ENCODE results near the gene PIK3C2G.

The PIK3C2G gene

DNA sequence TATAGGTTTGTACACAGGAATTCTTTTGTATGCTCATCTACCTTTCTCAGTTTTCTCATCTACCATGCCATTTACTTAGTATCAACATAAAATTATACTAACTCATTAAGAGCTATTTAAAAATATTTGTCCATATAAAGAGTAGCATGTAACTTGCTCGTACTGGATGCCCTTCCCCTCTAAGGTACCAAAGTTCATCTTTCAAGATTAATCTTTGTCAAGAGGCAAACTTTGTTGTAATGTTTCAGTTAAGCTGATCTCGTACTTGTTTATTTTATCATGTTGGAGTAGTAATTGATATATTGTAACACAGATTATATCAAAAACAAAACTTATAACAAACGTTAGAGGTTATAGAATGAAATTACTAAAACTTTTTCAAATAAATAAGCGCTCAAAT, 128.5 kb downstream of the PIK3C2G start:
- no peak overlapping the region for H3K4me3 ChIP-seq (ENCODE audit: low read length)
- no peaks in the 10 kb centered on the region for H3K9me3 ChIP-seq (ENCODE audit: insufficient read depth, low read depth, low read length)
- no peaks in the 10 kb centered on the region for H3K36me3 ChIP-seq (ENCODE audit: insufficient read depth, low read depth, low read length)
- H3K4me1 ChIP-seq (ENCODE audit: insufficient read depth, low read length): no peaks in the 10 kb centered on the region; the same call in 1 of the 2 replicates
- no peaks in the 10 kb centered on the region for H3K27me3 ChIP-seq (ENCODE audit: insufficient read depth, low read length)
- no peak overlapping the region for H3K27ac ChIP-seq (ENCODE audit: low read length)
- H3K9ac ChIP-seq (ENCODE audit: low read depth, low read length): no peak overlapping the region

DNA sequence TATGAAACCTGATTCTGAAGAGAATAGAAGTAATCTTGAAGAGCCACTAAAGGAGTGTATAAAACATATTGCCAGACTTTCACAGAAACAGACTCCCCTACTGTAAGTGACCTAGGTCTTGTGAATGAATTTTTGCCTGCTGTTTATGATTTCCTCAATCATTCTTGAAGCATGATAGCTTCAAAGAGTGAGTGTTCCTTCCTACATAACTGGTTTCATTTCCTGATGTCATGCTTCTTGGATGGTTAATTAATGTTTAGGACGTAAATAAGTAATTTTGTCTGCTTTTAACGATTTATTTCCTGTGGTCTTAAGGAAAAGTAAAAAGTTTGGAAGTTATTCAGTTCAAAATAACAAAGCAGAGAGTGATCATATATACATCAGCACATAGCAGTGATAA, 129.8 kb downstream of the PIK3C2G start:
- no peak overlapping the region for H3K4me3 ChIP-seq (ENCODE audit: low read length)
- no peak overlapping the region for H3K27ac ChIP-seq (ENCODE audit: low read length)
- H3K9ac ChIP-seq (ENCODE audit: low read depth, low read length): no peak overlapping the region
- H3K36me3 ChIP-seq (ENCODE audit: insufficient read depth, low read depth, low read length): no peaks in the 10 kb centered on the region
- H3K4me1 ChIP-seq (ENCODE audit: insufficient read depth, low read length): no peaks in the 10 kb centered on the region; the same call in 1 of the 2 replicates
- H3K9me3 ChIP-seq (ENCODE audit: insufficient read depth, low read depth, low read length): no peaks in the 10 kb centered on the region
- H3K27me3 ChIP-seq (ENCODE audit: insufficient read depth, low read length): no peaks in the 10 kb centered on the region

DNA sequence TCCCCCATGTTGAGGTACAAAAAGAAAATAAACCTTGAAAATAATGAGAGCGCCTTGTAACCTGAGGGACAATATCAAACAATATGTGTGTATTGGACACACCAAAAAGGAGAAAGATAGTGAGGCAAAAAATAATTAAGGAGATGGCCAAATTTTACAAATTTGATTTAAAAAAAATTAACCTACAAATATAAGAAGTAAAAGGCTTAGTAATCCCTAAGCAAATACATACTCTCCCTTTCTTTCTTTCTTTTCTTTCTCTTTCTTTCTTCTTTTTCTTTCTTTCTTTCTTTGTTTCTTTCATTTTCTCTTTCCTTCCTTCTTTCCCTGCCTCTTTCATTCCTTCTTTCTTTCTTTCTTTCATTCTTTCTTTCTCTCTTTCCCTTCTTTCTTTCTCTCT, 133.4 kb downstream of the PIK3C2G start:
- no peaks in the 10 kb centered on the region; the same call in 1 of the 2 replicates for H3K4me1 ChIP-seq (ENCODE audit: insufficient read depth, low read length)
- H3K9ac ChIP-seq (ENCODE audit: low read depth, low read length): no peak overlapping the region
- H3K36me3 ChIP-seq (ENCODE audit: insufficient read depth, low read depth, low read length): no peaks in the 10 kb centered on the region
- H3K27me3 ChIP-seq (ENCODE audit: insufficient read depth, low read length): no peaks in the 10 kb centered on the region
- H3K27ac ChIP-seq (ENCODE audit: low read length): no peak overlapping the region
- no peaks in the 10 kb centered on the region for H3K9me3 ChIP-seq (ENCODE audit: insufficient read depth, low read depth, low read length)
- H3K4me3 ChIP-seq (ENCODE audit: low read length): no peak overlapping the region

DNA sequence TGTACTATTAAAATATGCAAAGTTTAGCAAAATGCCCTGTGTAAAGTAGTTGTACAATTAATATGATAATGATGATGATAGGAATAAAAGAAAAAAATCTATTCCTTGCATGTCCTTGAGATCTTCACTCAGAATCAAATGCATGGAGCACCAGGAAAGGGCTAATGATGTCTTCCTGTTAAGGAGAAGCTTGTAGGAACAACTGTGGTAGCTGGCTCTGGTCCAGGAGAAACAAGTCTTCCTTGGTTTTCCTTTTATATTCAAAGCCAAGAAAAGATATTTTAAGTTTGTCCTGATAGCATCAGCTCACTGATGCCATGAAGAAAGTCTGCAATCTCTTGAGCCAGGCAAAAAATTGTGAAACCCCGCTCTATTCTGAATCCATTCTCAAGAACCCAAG, 138.9 kb downstream of the PIK3C2G start:
- no peaks in the 10 kb centered on the region for H3K9me3 ChIP-seq (ENCODE audit: insufficient read depth, low read depth, low read length)
- no peaks in the 10 kb centered on the region for H3K27me3 ChIP-seq (ENCODE audit: insufficient read depth, low read length)
- H3K36me3 ChIP-seq (ENCODE audit: insufficient read depth, low read depth, low read length): no peaks in the 10 kb centered on the region
- no peak overlapping the region for H3K9ac ChIP-seq (ENCODE audit: low read depth, low read length)
- H3K4me1 ChIP-seq (ENCODE audit: insufficient read depth, low read length): peaks cover 13% of the 10 kb centered on the region; the same call in 1 of the 2 replicates
- H3K4me3 ChIP-seq (ENCODE audit: low read length): no peak overlapping the region
- no peak overlapping the region for H3K27ac ChIP-seq (ENCODE audit: low read length)

DNA sequence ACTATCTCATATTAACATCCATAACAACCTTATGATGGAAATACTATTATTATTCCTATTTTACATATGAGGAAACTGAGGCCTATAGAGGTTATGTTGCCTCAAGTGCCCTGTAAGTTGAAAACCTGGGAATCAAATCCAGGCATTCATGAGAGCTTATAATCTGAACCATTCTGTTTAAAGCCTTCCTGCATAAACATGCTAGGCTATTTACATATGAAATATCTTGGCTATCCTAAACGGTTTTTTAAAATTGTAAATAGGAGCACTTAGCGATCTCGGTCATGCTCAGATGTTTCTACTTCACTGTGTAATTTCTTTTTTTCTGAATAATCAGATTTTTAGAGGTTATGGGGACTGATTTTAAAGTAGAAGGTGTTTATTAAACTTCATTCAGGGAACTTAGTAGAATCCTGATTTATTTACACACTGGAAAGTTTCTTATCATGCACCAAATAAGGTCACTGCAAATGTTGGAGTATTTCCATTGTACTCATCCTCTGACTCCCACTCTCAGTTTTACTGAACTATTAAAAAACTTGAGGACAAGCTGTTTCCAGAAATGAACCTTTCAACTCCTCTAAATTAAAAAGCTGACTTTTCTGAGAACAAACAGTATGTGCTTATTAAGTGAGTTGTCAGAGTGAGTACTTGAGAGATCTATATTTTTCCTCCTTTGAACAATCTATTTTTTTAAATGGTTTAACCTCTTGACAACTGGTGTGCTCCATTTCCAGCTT, 141.7 kb downstream of the PIK3C2G start:
- Histone ChIP-seq H3K9me3 (ENCODE audit: insufficient read depth, low read depth, low read length) (no peaks in the 10 kb centered on the region), H3K4me1 (ENCODE audit: insufficient read depth, low read length) (peaks cover 13% of the 10 kb centered on the region; the same call in 1 of the 2 replicates), H3K36me3 (ENCODE audit: insufficient read depth, low read depth, low read length) (no peaks in the 10 kb centered on the region), H3K27me3 (ENCODE audit: insufficient read depth, low read length) (no peaks in the 10 kb centered on the region), H3K9ac (ENCODE audit: low read depth, low read length) (no peak overlapping the region), H3K27ac (ENCODE audit: low read length) (no peak overlapping the region), H3K4me3 (ENCODE audit: low read length) (no peak overlapping the region)

DNA sequence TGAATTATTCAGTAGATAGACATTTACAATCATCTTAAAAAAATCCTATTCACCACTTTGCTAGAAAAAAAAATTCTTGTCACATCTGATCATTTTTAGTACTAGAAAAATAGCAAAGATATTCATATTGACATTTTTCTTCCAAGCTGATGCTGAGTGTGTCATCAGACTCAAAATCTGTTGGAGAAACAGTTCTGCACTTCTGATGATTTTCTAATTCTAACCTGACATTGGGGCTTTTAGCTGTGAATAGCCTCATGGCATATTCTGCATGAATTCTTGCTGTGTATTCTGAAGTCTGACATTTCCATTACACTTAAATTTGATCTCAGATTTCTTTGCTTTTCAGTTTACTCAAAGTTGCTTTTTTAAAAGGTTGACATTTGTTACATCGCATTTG, 150.1 kb downstream of the PIK3C2G start:
- Histone ChIP-seq H3K9me3 (ENCODE audit: insufficient read depth, low read depth, low read length) (no peaks in the 10 kb centered on the region), H3K4me1 (ENCODE audit: insufficient read depth, low read length) (no peaks in the 10 kb centered on the region), H3K36me3 (ENCODE audit: insufficient read depth, low read depth, low read length) (no peaks in the 10 kb centered on the region), H3K4me3 (ENCODE audit: low read length) (no peak overlapping the region), H3K27me3 (ENCODE audit: insufficient read depth, low read length) (no peaks in the 10 kb centered on the region), H3K9ac (ENCODE audit: low read depth, low read length) (no peak overlapping the region), H3K27ac (ENCODE audit: low read length) (no peak overlapping the region)

DNA sequence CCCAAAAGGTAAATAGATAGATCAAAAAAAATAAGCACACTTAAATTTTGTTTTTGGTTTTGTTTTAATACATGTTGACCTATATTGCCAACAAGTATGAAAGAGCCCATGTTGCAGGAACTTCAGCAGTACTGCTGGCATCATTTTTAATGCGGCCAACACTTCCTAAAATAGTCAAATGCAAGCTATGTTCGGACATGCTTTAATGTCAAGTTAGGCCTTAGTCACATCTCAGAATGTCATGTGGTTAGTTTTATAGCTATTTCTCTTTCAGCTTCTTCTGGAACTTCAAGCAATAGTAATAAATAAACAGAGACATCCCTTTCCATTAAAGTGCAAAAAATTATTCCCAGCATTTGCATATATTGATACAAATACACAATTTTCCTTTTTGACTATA, 153.4 kb downstream of the PIK3C2G start:
- Histone ChIP-seq H3K36me3 (ENCODE audit: insufficient read depth, low read depth, low read length) (no peaks in the 10 kb centered on the region), H3K4me3 (ENCODE audit: low read length) (no peak overlapping the region), H3K4me1 (ENCODE audit: insufficient read depth, low read length) (no peaks in the 10 kb centered on the region), H3K27ac (ENCODE audit: low read length) (no peak overlapping the region), H3K9me3 (ENCODE audit: insufficient read depth, low read depth, low read length) (no peaks in the 10 kb centered on the region), H3K27me3 (ENCODE audit: insufficient read depth, low read length) (no peaks in the 10 kb centered on the region), H3K9ac (ENCODE audit: low read depth, low read length) (no peak overlapping the region)

DNA sequence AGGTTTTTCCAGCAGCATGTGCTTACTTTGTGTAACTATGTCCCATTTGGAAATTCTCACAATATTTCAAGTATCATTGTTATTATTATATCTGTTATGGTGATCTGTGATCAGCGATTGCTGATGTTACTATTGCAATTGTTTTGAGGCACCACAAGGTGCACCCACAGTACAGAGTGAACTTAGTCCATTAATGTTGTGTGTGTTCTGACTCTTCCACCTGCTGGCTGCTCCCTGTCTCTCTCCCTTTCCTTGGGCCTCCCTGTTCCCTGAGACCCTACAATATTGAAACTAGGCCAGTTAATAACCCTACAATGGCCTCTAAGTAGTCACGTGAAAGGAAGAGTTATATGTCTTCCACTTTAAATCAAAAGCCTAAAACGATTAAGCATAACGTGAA, 153.9 kb downstream of the PIK3C2G start:
- Histone ChIP-seq H3K36me3 (ENCODE audit: insufficient read depth, low read depth, low read length) (no peaks in the 10 kb centered on the region), H3K9me3 (ENCODE audit: insufficient read depth, low read depth, low read length) (no peaks in the 10 kb centered on the region), H3K4me3 (ENCODE audit: low read length) (no peak overlapping the region), H3K4me1 (ENCODE audit: insufficient read depth, low read length) (no peaks in the 10 kb centered on the region), H3K27me3 (ENCODE audit: insufficient read depth, low read length) (no peaks in the 10 kb centered on the region), H3K27ac (ENCODE audit: low read length) (no peak overlapping the region), H3K9ac (ENCODE audit: low read depth, low read length) (no peak overlapping the region)

DNA sequence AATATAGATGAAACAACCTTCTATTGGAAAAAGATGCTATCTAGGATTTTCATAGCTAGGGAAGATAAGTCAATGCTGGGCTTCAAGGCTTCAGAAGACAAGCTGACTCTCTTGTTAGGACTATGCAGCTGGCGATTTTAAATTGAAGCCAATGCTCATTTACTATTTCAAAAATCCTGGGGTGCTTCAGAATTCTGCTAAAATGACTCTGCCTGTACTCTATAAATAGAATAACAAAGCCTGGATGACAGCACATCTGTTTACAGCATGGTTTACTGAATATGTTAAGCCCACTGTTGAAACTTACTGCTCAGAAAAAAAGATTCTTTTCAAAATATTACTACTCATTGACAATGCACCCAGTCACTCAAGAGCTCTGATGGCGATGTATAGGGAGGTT, 155.1 kb downstream of the PIK3C2G start:
- Histone ChIP-seq H3K4me1 (ENCODE audit: insufficient read depth, low read length) (no peaks in the 10 kb centered on the region), H3K4me3 (ENCODE audit: low read length) (no peak overlapping the region), H3K36me3 (ENCODE audit: insufficient read depth, low read depth, low read length) (no peaks in the 10 kb centered on the region), H3K27ac (ENCODE audit: low read length) (no peak overlapping the region), H3K9ac (ENCODE audit: low read depth, low read length) (no peak overlapping the region), H3K9me3 (ENCODE audit: insufficient read depth, low read depth, low read length) (no peaks in the 10 kb centered on the region), H3K27me3 (ENCODE audit: insufficient read depth, low read length) (no peaks in the 10 kb centered on the region)

DNA sequence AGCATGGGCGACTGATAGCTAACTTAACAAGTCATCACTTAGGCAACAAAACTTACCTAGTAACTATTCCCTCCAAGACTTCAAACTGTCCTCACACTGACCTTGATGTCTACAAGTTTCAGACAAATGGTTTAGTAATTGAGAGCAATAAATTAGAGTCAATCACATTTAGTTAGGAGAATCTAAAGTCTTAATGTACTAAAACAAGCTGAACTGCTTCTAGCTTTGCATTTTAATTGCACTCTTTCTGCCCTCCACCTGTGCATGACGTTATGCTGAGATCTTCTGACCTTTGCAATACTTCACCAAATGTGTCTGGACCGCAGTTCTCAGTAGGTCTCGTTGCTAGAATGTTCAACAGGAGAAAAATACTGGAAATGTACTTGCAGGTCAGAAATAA, 158.0 kb downstream of the PIK3C2G start:
- no peak overlapping the region for H3K4me3 ChIP-seq (ENCODE audit: low read length)
- no peaks in the 10 kb centered on the region for H3K36me3 ChIP-seq (ENCODE audit: insufficient read depth, low read depth, low read length)
- H3K4me1 ChIP-seq (ENCODE audit: insufficient read depth, low read length): no peaks in the 10 kb centered on the region
- H3K27me3 ChIP-seq (ENCODE audit: insufficient read depth, low read length): no peaks in the 10 kb centered on the region
- no peak overlapping the region for H3K9ac ChIP-seq (ENCODE audit: low read depth, low read length)
- H3K27ac ChIP-seq (ENCODE audit: low read length): no peak overlapping the region
- H3K9me3 ChIP-seq (ENCODE audit: insufficient read depth, low read depth, low read length): no peaks in the 10 kb centered on the region

DNA sequence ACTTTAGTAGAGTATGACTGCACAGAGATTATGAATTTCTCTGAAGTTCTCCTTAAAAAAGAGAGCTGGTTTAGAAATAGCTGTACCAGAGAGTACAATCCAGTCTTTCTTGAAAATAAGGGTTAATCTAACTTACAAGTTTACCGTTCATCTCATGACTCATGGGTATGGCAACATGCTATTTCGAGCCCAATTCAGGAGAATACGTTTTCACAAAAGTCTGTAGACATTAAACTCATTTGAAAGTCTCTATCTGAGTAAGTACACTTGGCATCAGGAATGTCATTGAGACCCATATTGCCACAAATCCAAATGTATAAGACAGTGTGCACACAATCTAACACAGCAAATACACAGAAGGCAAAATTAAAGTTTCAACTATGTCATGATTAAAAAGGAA, 160.5 kb downstream of the PIK3C2G start:
- no peak overlapping the region for H3K27ac ChIP-seq (ENCODE audit: low read length)
- H3K9me3 ChIP-seq (ENCODE audit: insufficient read depth, low read depth, low read length): no peaks in the 10 kb centered on the region
- no peaks in the 10 kb centered on the region for H3K27me3 ChIP-seq (ENCODE audit: insufficient read depth, low read length)
- H3K4me3 ChIP-seq (ENCODE audit: low read length): no peak overlapping the region
- no peak overlapping the region for H3K9ac ChIP-seq (ENCODE audit: low read depth, low read length)
- no peaks in the 10 kb centered on the region for H3K36me3 ChIP-seq (ENCODE audit: insufficient read depth, low read depth, low read length)
- H3K4me1 ChIP-seq (ENCODE audit: insufficient read depth, low read length): no peaks in the 10 kb centered on the region

DNA sequence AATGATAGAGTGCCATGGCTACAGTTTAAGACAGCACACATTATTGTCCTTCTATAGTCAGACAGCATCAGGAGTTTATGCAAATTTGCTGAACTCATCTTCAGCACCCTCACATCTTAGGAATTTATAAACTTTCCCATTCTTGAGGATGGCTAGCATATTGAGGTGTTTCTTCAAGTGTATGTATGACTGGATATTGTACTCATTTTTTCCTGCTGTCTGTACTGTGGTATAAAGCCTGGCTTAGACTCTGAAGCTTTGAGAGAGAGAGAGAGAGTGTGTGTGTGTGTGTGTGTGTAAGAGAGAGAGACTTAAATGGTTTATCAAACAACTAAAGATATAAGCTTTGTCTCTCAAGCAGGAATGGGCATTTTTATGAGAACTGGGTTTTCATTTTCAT, 161.6 kb downstream of the PIK3C2G start:
- Histone ChIP-seq H3K9me3 (ENCODE audit: insufficient read depth, low read depth, low read length) (no peaks in the 10 kb centered on the region), H3K27ac (ENCODE audit: low read length) (no peak overlapping the region), H3K9ac (ENCODE audit: low read depth, low read length) (no peak overlapping the region), H3K4me3 (ENCODE audit: low read length) (no peak overlapping the region), H3K27me3 (ENCODE audit: insufficient read depth, low read length) (no peaks in the 10 kb centered on the region), H3K36me3 (ENCODE audit: insufficient read depth, low read depth, low read length) (no peaks in the 10 kb centered on the region), H3K4me1 (ENCODE audit: insufficient read depth, low read length) (no peaks in the 10 kb centered on the region)

All from iPS-20b (cell line).